GM19238 (cell line): ENCODE results near the gene IFT81.
"Not testable (repeated sequence)": the region's sequence is repeated elsewhere in the genome, so short reads cannot be mapped to it uniquely, and the experiment has no call there.

Experiments
- DNase-seq: peaks from one replicate; pipeline ENCODE4 v3.0.0; 2011; ENCODE audit warnings: low spot score; ENCODE audit not compliant: insufficient read length

IFT81 gene

GRCh38 chr12:110203546-110203945, 79.4 kb downstream of the IFT81 start:
- DNase-seq = no peak

- no peak for DNase-seq
Observed at GRCh38 chr12:110205931-110206330, 81.8 kb downstream of the IFT81 start.

GRCh38 chr12:110211639-110212536, 87.7 kb downstream of the IFT81 start:
- not testable (repeated sequence) for DNase-seq

- DNase-seq = no peak
Observed at GRCh38 chr12:110217996-110218674, 94.0 kb downstream of the IFT81 start.

GRCh38 chr12:110222027-110222426, 97.9 kb downstream of the IFT81 start:
- DNase-seq = no peak

- DNase-seq = no peak
Observed at GRCh38 chr12:110222433-110222832, 98.3 kb downstream of the IFT81 start.

- no peak for DNase-seq
Observed at GRCh38 chr12:110223777-110224378, 99.7 kb downstream of the IFT81 start.

- no peak for DNase-seq
Observed at GRCh38 chr12:110224379-110225304, 100.5 kb downstream of the IFT81 start.

- DNase-seq = no peak
Observed at GRCh38 chr12:110227138-110227537, 103.0 kb downstream of the IFT81 start.

GRCh38 chr12:110228348-110228747, 104.2 kb downstream of the IFT81 start:
- not testable (repeated sequence) for DNase-seq

- DNase-seq = no peak
Observed at GRCh38 chr12:110228756-110229155, 104.6 kb downstream of the IFT81 start.

- DNase-seq = no peak
Observed at GRCh38 chr12:110229409-110229808, 105.3 kb downstream of the IFT81 start.

- DNase-seq = no peak
Observed at GRCh38 chr12:110230655-110231054, 106.5 kb downstream of the IFT81 start.

- no peak for DNase-seq
Observed at GRCh38 chr12:110233212-110233903, 109.2 kb downstream of the IFT81 start.

GRCh38 chr12:110234331-110234751, 110.2 kb downstream of the IFT81 start:
- DNase-seq = no peak

- DNase-seq = no peak
Observed at GRCh38 chr12:110234755-110235154, 110.6 kb downstream of the IFT81 start.

- no peak for DNase-seq
Observed at GRCh38 chr12:110235383-110235782, 111.2 kb downstream of the IFT81 start.

- no peak for DNase-seq
Observed at GRCh38 chr12:110243227-110243626, 119.1 kb downstream of the IFT81 start.

- DNase-seq = no peak
Observed at GRCh38 chr12:110244372-110244771, 120.2 kb downstream of the IFT81 start.

- DNase-seq = no peak
Observed at GRCh38 chr12:110244829-110245228, 120.7 kb downstream of the IFT81 start.
